GM18951 (cell line): ENCODE results near the gene SLC38A3.
"Not testable (repeated sequence)": the region's sequence is repeated elsewhere in the genome, so short reads cannot be mapped to it uniquely, and the experiment has no call there.

ENCODE experiments used
- POLR2A ChIP-seq: IDR thresholded peaks from 4 replicates; pipeline ENCODE4 v1.6.1; 2011; ENCODE audit warnings: mild to moderate bottlenecking; ENCODE audit not compliant: insufficient read length, insufficient read depth; ENCODE audit errors: extremely low read depth
- in situ Hi-C: fragments of 300-500 bp; cut with MboI; formaldehyde crosslinking; loops from one replicate; pipeline ENCODE4 v1.12.0; 2022; ENCODE audit warnings: low sequenced_read_pairs, mixed read lengths, inconsistent platforms; ENCODE audit not compliant: unreplicated experiment

SLC38A3 gene

DNA sequence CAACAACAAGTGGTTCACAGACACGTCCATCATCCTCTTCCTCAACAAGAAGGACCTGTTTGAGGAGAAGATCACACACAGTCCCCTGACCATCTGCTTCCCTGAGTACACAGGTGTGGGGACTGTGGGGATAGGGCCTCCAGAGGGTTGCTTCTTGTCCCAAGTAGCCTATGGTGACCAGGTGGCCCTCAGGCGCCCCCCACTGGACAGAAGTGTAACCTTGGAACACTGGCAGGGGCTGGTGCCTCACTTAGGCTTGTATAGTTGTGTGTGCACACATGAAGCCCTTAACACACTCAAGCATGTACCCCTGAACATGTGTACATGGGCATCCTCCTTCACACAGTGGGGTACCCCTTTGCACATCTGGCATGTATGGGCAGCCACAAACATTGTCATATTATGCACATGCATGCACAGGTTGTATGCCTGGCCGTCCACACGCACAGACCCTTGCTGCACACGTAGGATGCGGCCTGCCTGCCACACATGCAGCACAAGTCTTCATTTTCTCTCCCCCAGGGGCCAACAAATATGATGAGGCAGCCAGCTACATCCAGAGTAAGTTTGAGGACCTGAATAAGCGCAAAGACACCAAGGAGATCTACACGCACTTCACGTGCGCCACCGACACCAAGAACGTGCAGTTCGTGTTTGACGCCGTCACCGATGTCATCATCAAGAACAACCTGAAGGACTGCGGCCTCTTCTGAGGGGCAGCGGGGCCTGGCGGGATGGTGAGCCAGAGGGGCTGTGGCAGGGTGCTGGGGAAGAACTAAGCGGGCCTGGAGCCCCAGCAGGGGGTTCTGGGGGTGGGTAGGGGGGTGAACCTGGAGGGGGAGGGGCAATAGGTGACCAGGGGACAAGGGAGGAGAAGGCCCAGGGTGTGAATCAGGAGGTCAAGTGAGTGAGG, 52.2 kb downstream of the SLC38A3 start:
- no peak for TF ChIP-seq POLR2A
- in situ Hi-C loops, result no loop called here

- no peak for TF ChIP-seq POLR2A
- in situ Hi-C loops, result no loop called here
Observed at GRCh38 chr3:50258029-50258680, 53.1 kb downstream of the SLC38A3 start.

- in situ Hi-C loops, result no loop called here
- TF ChIP-seq POLR2A, result no peak
Observed at GRCh38 chr3:50258979-50259378, 53.9 kb downstream of the SLC38A3 start.

GRCh38 chr3:50259432-50260026, 54.5 kb downstream of the SLC38A3 start:
- no peak for TF ChIP-seq POLR2A
- in situ Hi-C loops, result no loop called here

- peak; percentile 53 for TF ChIP-seq POLR2A
- in situ Hi-C loops, result no loop called here
Observed at GRCh38 chr3:50260027-50260941, 55.2 kb downstream of the SLC38A3 start.

GRCh38 chr3:50260942-50261441, 55.9 kb downstream of the SLC38A3 start:
- no peak for TF ChIP-seq POLR2A
- in situ Hi-C loops, result no loop called here

DNA sequence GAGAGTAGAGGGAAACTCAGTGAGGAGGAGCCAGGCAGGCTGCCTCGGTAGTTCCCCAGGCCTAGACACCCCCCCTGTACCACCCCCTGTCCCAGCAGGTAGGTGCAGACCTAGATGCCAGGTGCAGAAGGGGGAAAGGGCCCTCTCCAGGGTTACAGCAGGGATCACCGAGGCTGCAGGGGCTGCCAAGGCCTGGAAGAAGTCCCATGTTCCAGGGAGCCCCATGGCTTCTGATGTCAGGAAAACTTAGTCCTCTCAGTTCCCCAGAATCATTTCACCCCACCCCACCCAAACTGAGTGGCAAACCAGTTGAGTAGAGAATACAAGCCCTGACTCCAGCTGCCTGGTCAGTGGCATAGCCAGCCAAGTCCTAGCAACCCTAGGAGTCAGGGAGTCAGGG, 56.4 kb downstream of the SLC38A3 start:
- no peak for TF ChIP-seq POLR2A
- in situ Hi-C loops, result no loop called here

GRCh38 chr3:50262200-50262599, 57.1 kb downstream of the SLC38A3 start:
- in situ Hi-C loops, result not testable (repeated sequence)

DNA sequence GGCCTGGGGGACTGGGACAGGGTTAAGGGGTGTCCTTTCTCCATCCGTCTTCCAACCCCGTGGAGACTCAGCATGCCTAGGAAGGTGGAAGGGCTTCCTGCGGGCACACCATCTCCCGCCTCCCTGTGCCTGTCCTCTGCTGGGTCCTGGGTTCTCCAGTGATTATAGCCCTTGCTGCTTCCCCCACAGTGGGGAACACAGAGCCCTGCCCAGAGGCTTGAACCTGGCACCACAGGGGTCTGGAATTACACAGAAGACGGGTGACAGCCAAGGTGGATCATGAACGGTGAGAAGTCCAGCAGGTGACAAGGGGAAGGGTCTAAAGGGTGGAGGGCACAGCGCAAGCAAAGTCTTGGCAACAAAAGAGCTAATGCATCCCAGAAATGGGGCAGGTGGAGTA, 57.7 kb downstream of the SLC38A3 start:
- in situ Hi-C loops, result no loop called here
- no peak for TF ChIP-seq POLR2A

- no peak for TF ChIP-seq POLR2A
- in situ Hi-C loops, result no loop called here
Observed at GRCh38 chr3:50263478-50264382, 58.7 kb downstream of the SLC38A3 start.

- no peak for TF ChIP-seq POLR2A
- in situ Hi-C loops, result no loop called here
Observed at GRCh38 chr3:50264383-50264963, 59.4 kb downstream of the SLC38A3 start.
